NCI-H748 treated with DMSO at 0.1 percent for 48 hours (cell line): ENCODE data around the gene HMOX2.

Experiments
- DNase-seq: peaks from one replicate; lab custom pipeline; 2025; lab: John Stamatoyannopoulos, UW

HMOX2 gene

GRCh38 chr16:4465977-4466779 is 10.0 kb upstream of the HMOX2 start:
- DNase-seq, result no peak

- no peak for DNase-seq
Observed at GRCh38 chr16:4467916-4468315, 8.3 kb upstream of the HMOX2 start.

GRCh38 chr16:4468972-4469371 is 7.2 kb upstream of the HMOX2 start:
- no peak for DNase-seq

GRCh38 chr16:4471869-4472268 is 4.3 kb upstream of the HMOX2 start:
- no peak for DNase-seq

GRCh38 chr16:4472880-4473279 is 3.3 kb upstream of the HMOX2 start:
- no peak for DNase-seq

GRCh38 chr16:4474192-4474961 is 1.8 kb upstream of the HMOX2 start, which contains the start of gene NMRAL1:
NMRAL1 (minus strand) TSS chr16:4474625; CDS start chr16:4474132, 493 bp downstream.
- DNase-seq, result peak; percentile 78

GRCh38 chr16:4477966-4478365 is 1.8 kb downstream of the HMOX2 start:
- DNase-seq, result no peak

- DNase-seq, result no peak
Observed at GRCh38 chr16:4481526-4481925, 5.3 kb downstream of the HMOX2 start.

GRCh38 chr16:4481963-4482362 is 5.8 kb downstream of the HMOX2 start:
- DNase-seq, result no peak

GRCh38 chr16:4486126-4486893 is 10.1 kb downstream of the HMOX2 start:
- DNase-seq, result no peak

GRCh38 chr16:4487955-4488498 is 11.8 kb downstream of the HMOX2 start:
- no peak for DNase-seq

- no peak for DNase-seq
Observed at GRCh38 chr16:4488499-4488967, 12.3 kb downstream of the HMOX2 start.

GRCh38 chr16:4489030-4489429 is 12.8 kb downstream of the HMOX2 start:
- DNase-seq, result no peak

- no peak for DNase-seq
Observed at GRCh38 chr16:4491898-4492297, 15.7 kb downstream of the HMOX2 start.

GRCh38 chr16:4494746-4495490 is 18.7 kb downstream of the HMOX2 start:
- DNase-seq, result no peak

GRCh38 chr16:4495766-4496165 is 19.6 kb downstream of the HMOX2 start:
- DNase-seq, result no peak

- no peak for DNase-seq
Observed at GRCh38 chr16:4496305-4496704, 20.1 kb downstream of the HMOX2 start.

GRCh38 chr16:4498546-4499195 is 22.5 kb downstream of the HMOX2 start:
- DNase-seq, result no peak

GRCh38 chr16:4499196-4499555 is 23.0 kb downstream of the HMOX2 start:
- DNase-seq, result no peak

GRCh38 chr16:4500272-4500671 is 24.1 kb downstream of the HMOX2 start:
- no peak for DNase-seq

GRCh38 chr16:4501071-4501478 is 24.9 kb downstream of the HMOX2 start:
- DNase-seq, result no peak
